Psoas muscle (tissue), 8 donors: ENCODE measurements around the gene ZNF547. TPM values are rescaled to one million over a fixed set of nuclear protein-coding genes. Genes with fewer than 3 reads are reported as not detected.
"Not testable (repeated sequence)": the region's sequence is repeated elsewhere in the genome, so short reads cannot be mapped to it uniquely, and the experiment has no call there.

ENCODE experiments used
- ATAC-seq, 4 donors: fragments of 200-7000 bp; cut with Tn5 transposase; one replicate each; pipeline ENCODE4 v1.9.1; 2020; ENCODE audit warnings: moderate library complexity in 3 of 4, mild to moderate bottlenecking in 2 of 4
- DNase-seq, 2 donors: peaks; one replicate each; pipeline ENCODE4 v3.0.0-alpha.2; 2020
- H3K27ac ChIP-seq: fragments of 200-600 bp; one replicate; pipeline ENCODE4 v1.8.0; 2022
- H3K27me3 ChIP-seq, 3 donors: fragments of 200-600 bp in 1 of 3; one replicate each; pipeline versions ENCODE4 v1.6.1 to v1.8.0; 2013 to 2022; ENCODE audit warnings: low read length in 2 of 3, mild to moderate bottlenecking in 2 of 3, moderate library complexity in 1 of 3; ENCODE audit not compliant: insufficient read depth in 3 of 3
- H3K36me3 ChIP-seq, 2 donors: fragments of 200-600 bp in 1 of 2; one replicate each; pipeline versions ENCODE4 v1.6.1 to v1.8.0; 2013 to 2022; ENCODE audit warnings: low read depth in 1 of 2, mild to moderate bottlenecking in 1 of 2, moderate library complexity in 1 of 2; ENCODE audit not compliant: insufficient read depth in 1 of 2
- H3K4me1 ChIP-seq: fragments of 200-600 bp; one replicate; pipeline ENCODE4 v1.8.0; 2022
- H3K4me3 ChIP-seq: fragments of 200-600 bp; one replicate; pipeline ENCODE4 v1.8.0; 2022; ENCODE audit warnings: mild to moderate bottlenecking
- H3K9me3 ChIP-seq: fragments of 200-600 bp; one replicate; pipeline ENCODE4 v1.8.0; 2022
- CTCF ChIP-seq: fragments of 200-600 bp; IDR thresholded peaks from one replicate; pipeline ENCODE4 v1.8.0; 2022; ENCODE audit warnings: antibody characterized with exemption
- WGBS, 3 donors: extraction: QIAGEN DNeasy Blood & Tissue Kit; methylation state at CpG; one replicate each; pipeline versions ENCODE4 v1.1.6 to v1.1.7; 2013; 5-methylcytosine and 5-hydroxymethylcytosine counted together
- intact Hi-C, 2 donors: fragments of 100-400 bp; cut with DNase I; formaldehyde crosslinking; loops; one replicate each; pipeline versions ENCODE4 v1.11.0 to v1.14.2; 2022
- polyA plus RNA-seq, 3 donors: library from polyadenylated mRNA; stranded (reverse); fragments of 200-250 nt; gene quantifications; one replicate each; pipeline ENCODE4 v1.2.3, GENCODE V29; 2013
- total RNA-seq, 4 donors: library from RNA; stranded (reverse); fragmentation: NEBNext Ultra II Directional in 2 of 4; extraction: Animal tissue kit (Norgen Biotek cat#: 25700) in 2 of 4; gene quantifications; one replicate each; pipeline versions ENCODE4 v1.2.1 to v1.2.4, GENCODE V29; 2021 to 2023
- donor health status: healthy with polysubstance abuse.
- donor health status: DM: no; HTN: no; CAD: no; lungs with moderate emphysema.
- donor health status: Bipolar disorder and iron deficiency.
- donor health status: healthy.
- donor health status: DM: yes; HTN: yes; CAD: no.
- donor health status: DM: no; HTN: no; CAD: no.
- donor health status: DM: no; HTN: no; CAD: no.
- donor health status: DM: yes; HTN: yes; CAD: no.

Gene ZNF547
- total and polyA plus RNA-seq, 7 donors: 0.80 to 3.3 (median 1.4) TPM

- TF ChIP-seq CTCF: no peak
- DNase-seq (no peak), ATAC-seq (no peak)
- H3K27ac ChIP-seq: no peak overlapping the region
- peaks cover 21 to 70% of the 10 kb centered on the region in 2 donors for H3K36me3 ChIP-seq
- peaks cover 33% of the 10 kb centered on the region for H3K9me3 ChIP-seq
- 97 to 98% (median 98%) methylated on average over 6 of the region's 6 CpGs for WGBS, 3 donors
- intact Hi-C loops: no loop called here
- no peaks in the 10 kb centered on the region for H3K4me1 ChIP-seq
- no peak overlapping the region for H3K4me3 ChIP-seq
- no peaks in the 10 kb centered on the region for H3K27me3 ChIP-seq
These were observed 10.8 kb downstream of the ZNF547 start for GRCh38 chr19:57374179-57374578.

GRCh38 chr19:57374647-57375046 lies 11.3 kb downstream of the ZNF547 start:
- H3K4me1 ChIP-seq, DNase-seq, H3K27ac ChIP-seq, H3K27me3 ChIP-seq, intact Hi-C loops, H3K4me3 ChIP-seq, ATAC-seq: not testable (repeated sequence)
- Histone ChIP-seq H3K36me3 (peaks cover 21 to 70% of the 10 kb centered on the region in 2 donors), H3K9me3 (peaks cover 38% of the 10 kb centered on the region)
- 98 to 100% (median 98%) methylated on average over 2 of the region's 2 CpGs for WGBS, 3 donors

- H3K9me3 ChIP-seq: peaks cover 38% of the 10 kb centered on the region
- intact Hi-C loops: no loop called here
- TF ChIP-seq CTCF: no peak
- peaks cover 21 to 67% of the 10 kb centered on the region in 2 donors for H3K36me3 ChIP-seq
- no peak overlapping the region for H3K4me3 ChIP-seq
- WGBS, 3 donors: 93 to 97% (median 94%) methylated on average over 6 of the region's 6 CpGs
- no peak overlapping the region for H3K27ac ChIP-seq
- ATAC-seq: no peak
- H3K27me3 ChIP-seq: no peaks in the 10 kb centered on the region
- H3K4me1 ChIP-seq: no peaks in the 10 kb centered on the region
- no peak for DNase-seq
These were observed 12.8 kb downstream of the ZNF547 start for GRCh38 chr19:57376151-57376550.

- no peak overlapping the region for H3K4me3 ChIP-seq
- intact Hi-C loops: no loop called here
- DNase-seq (no peak), ATAC-seq (no peak)
- H3K36me3 ChIP-seq: peaks cover 15 to 52% of the 10 kb centered on the region in 2 donors
- no peaks in the 10 kb centered on the region for H3K4me1 ChIP-seq
- no peaks in the 10 kb centered on the region for H3K27me3 ChIP-seq
- H3K27ac ChIP-seq: no peak overlapping the region
- H3K9me3 ChIP-seq: peaks cover 38% of the 10 kb centered on the region
- WGBS, 3 donors: 93 to 98% (median 96%) methylated on average over 3 of the region's 3 CpGs
- no peak for TF ChIP-seq CTCF
These were observed 14.3 kb downstream of the ZNF547 start for GRCh38 chr19:57377498-57378146.

- DNase-seq (no peak), ATAC-seq (no peak)
- peaks cover 34% of the 10 kb centered on the region for H3K9me3 ChIP-seq
- no peak for TF ChIP-seq CTCF
- H3K27ac ChIP-seq: no peak overlapping the region
- peaks cover 10 to 25% of the 10 kb centered on the region in 2 donors for H3K36me3 ChIP-seq
- H3K4me1 ChIP-seq: no peaks in the 10 kb centered on the region
- no peak overlapping the region for H3K4me3 ChIP-seq
- intact Hi-C loops: no loop called here
- H3K27me3 ChIP-seq: no peaks in the 10 kb centered on the region
These were observed 17.6 kb downstream of the ZNF547 start for GRCh38 chr19:57380923-57381322.
